Breast epithelium (tissue), 4 donors: ENCODE measurements around the gene RNF135. TPM values are rescaled to one million over a fixed set of nuclear protein-coding genes. Genes with fewer than 3 reads are reported as not detected.
A peak's percentile ranks its signal among the peaks of the same experiment; 100 is the strongest.
"Not testable (repeated sequence)": the region's sequence is repeated elsewhere in the genome, so short reads cannot be mapped to it uniquely, and the experiment has no call there.

Experiments used
- DNase-seq, 2 donors: peaks; one replicate each; pipeline ENCODE4 v3.0.0-alpha.2; 2019; ENCODE audit warnings: low spot score in 2 of 2
- H3K27ac ChIP-seq, 2 donors: fragments of 200-600 bp; sonication (generic) in 1 of 2; one replicate each; pipeline ENCODE4 v1.5.1; 2016 to 2019; ENCODE audit warnings: mild to moderate bottlenecking in 1 of 2
- H3K27me3 ChIP-seq, 2 donors: fragments of 200-600 bp; sonication (generic) in 1 of 2; one replicate each; pipeline versions ENCODE4 v1.5.1 to v1.6.0; 2017 to 2019; ENCODE audit warnings: control low read depth in 1 of 2, mild to moderate bottlenecking in 1 of 2
- H3K36me3 ChIP-seq: fragments of 200-600 bp; one replicate; pipeline ENCODE4 v1.5.1; 2019
- H3K4me1 ChIP-seq, 2 donors: fragments of 200-600 bp; sonication (generic); one replicate each; pipeline ENCODE4 v1.5.1; 2016 to 2019; ENCODE audit warnings: control low read depth in 1 of 2
- H3K4me3 ChIP-seq, 3 donors: fragments of 200-600 bp; sonication (generic); 1 replicate in 2 of 3; 2 replicates in 1 of 3; pipeline ENCODE4 v1.5.1; 2016 to 2019; ENCODE audit warnings: mild to moderate bottlenecking in 3 of 3, moderate library complexity in 2 of 3
- H3K9me3 ChIP-seq, 2 donors: fragments of 200-600 bp; sonication (generic) in 1 of 2; one replicate each; pipeline ENCODE4 v1.5.1; 2016 to 2019; ENCODE audit warnings: control low read depth in 1 of 2
- POLR2A ChIP-seq: fragments of 450-650 bp; IDR thresholded peaks from one replicate; pipeline ENCODE4 v1.6.1; 2016; ENCODE audit warnings: antibody characterized with exemption, mild to moderate bottlenecking, moderate library complexity
- POLR2AphosphoS5 ChIP-seq, 3 donors: sonication (generic); formaldehyde crosslinking; IDR thresholded peaks; one replicate each; pipeline ENCODE4 v1.6.1; 2017; ENCODE audit warnings: antibody characterized with exemption in 3 of 3
- intact Hi-C: fragments of 100-400 bp; cut with DNase I; formaldehyde crosslinking; loops from one replicate; pipeline ENCODE4 v1.15.1; 2023; ENCODE audit warnings: low total_unique reads
- total RNA-seq, 3 donors: library from RNA; depleted of rRNA; stranded (reverse); fragments of >200 nt; gene quantifications; one replicate each; pipeline ENCODE4 v1.1.0, GENCODE V29; 2016
- TF ChIP-seq, protein P1 (sequence below), 3 donors: fragments of 450-650 bp; IDR thresholded peaks; one replicate each; pipeline ENCODE4 v1.5.1; 2016 to 2017; ENCODE audit warnings: antibody characterized with exemption in 3 of 3, mild to moderate bottlenecking in 3 of 3, moderate library complexity in 3 of 3

The RNF135 gene
- total RNA-seq, 3 donors from 2014 or later = 29.2 to 50.2 (median 33.1) TPM

DNA sequence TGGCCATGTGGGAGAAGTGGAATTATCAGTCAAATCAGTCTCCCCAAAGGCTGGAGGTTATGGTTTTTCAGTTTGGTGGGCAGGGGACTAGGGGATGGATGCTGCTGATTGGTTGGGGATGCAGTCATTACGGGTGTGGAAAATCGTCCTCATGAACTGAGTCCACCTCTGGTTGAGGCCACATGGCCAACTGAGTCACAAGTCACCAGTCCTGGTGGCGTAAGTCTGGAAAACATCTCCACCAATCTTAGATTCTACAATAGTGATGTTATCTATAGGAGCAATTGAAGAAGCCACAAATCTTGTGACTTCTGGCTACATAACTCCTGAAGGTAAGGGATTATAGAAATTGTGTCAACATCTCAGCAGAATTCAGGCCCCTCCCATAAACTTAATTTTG lies 5.2 kb upstream of the RNF135 start:
- no peaks in the 10 kb centered on the region for H3K9me3 ChIP-seq
- DNase-seq = no peak
- TF ChIP-seq, protein P1, sequence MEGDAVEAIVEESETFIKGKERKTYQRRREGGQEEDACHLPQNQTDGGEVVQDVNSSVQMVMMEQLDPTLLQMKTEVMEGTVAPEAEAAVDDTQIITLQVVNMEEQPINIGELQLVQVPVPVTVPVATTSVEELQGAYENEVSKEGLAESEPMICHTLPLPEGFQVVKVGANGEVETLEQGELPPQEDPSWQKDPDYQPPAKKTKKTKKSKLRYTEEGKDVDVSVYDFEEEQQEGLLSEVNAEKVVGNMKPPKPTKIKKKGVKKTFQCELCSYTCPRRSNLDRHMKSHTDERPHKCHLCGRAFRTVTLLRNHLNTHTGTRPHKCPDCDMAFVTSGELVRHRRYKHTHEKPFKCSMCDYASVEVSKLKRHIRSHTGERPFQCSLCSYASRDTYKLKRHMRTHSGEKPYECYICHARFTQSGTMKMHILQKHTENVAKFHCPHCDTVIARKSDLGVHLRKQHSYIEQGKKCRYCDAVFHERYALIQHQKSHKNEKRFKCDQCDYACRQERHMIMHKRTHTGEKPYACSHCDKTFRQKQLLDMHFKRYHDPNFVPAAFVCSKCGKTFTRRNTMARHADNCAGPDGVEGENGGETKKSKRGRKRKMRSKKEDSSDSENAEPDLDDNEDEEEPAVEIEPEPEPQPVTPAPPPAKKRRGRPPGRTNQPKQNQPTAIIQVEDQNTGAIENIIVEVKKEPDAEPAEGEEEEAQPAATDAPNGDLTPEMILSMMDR (IDR thresholded peaks at IDR 0.05) = no peak
- TF ChIP-seq POLR2A = no peak
- no peak for TF ChIP-seq POLR2AphosphoS5 (IDR thresholded peaks at IDR 0.05)
- H3K36me3 ChIP-seq = no peaks in the 10 kb centered on the region
- no peak overlapping the region for H3K27ac ChIP-seq
- intact Hi-C loops = no loop called here
- no peaks in the 10 kb centered on the region for H3K27me3 ChIP-seq
- no peak overlapping the region for H3K4me3 ChIP-seq
- H3K4me1 ChIP-seq = no peaks in the 10 kb centered on the region

DNA sequence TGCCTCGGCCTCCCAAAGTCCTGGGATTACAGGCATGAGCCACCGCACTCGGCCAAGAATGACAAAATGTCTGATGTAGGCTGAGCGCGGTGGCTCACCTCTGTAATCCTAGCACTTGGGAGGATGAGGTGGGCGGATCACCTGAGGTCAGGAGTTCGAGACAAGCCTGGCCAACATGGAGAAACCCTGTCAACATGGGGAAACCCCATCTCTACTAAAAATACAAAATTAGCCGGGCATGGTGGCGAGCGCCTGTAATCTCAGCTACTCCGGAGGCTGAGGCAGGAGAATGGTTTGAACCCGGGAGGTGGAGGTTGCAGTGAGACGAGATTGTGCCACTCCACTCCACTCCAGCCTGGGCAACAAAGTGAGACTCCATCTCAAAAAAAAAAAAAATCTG lies 2.9 kb upstream of the RNF135 start:
- H3K36me3 ChIP-seq, H3K4me1 ChIP-seq, H3K27ac ChIP-seq, intact Hi-C loops, H3K9me3 ChIP-seq, H3K27me3 ChIP-seq, H3K4me3 ChIP-seq: not testable (repeated sequence)
- DNase-seq = peak in 1 of 2 donors; percentile 12

DNA sequence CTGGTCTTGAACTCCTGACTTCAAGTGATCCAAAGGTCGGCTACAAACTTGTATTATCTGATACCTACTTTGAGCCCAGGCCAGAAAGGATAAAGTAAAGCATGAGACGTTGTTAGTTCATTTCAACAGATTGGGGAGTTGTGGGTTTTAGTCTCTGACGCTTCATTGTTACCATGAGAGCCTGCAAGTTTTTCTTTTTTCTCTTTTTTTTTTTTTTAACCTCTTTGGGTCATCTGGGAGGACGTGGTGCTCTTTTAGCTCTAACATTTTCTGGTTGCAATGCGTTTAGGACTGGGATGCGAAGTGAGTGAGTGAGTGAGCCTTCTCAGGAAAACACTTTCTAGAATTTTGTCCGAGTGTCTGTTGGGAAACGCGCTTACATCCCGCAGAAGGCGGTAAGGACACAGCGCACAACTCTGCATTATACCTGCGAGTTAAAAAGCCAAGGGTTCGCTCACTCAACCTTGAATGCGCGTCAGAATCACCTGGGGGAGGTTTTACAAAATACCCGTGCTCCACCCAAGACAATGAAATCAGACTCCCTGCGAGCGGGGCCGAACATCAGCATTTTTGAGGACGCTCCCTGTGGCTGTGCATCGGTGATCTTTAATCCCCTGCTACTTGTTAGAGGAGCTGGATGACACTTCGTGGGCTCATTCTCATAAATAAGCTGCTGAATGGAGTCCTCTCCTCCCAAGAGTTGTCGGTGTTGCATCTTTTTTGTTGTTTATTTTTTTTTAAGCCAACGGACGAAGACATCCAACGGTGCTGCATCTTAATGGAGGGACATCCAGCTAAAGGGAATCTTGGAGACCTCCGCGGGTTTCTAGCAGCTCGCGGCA lies 629 bp upstream of the RNF135 start:
- Histone ChIP-seq H3K4me1 (no peaks in the 10 kb centered on the region), H3K4me3 (peak overlapping the region; percentile 77 to 89 (median 81)), H3K27ac (peak overlapping the region; percentile 95 to 96), H3K9me3 (no peaks in the 10 kb centered on the region), H3K36me3 (no peaks in the 10 kb centered on the region), H3K27me3 (no peaks in the 10 kb centered on the region)
- DNase-seq = peak in 1 of 2 donors; percentile 38
- TF ChIP-seq POLR2A = no peak
- TF ChIP-seq POLR2AphosphoS5 (IDR thresholded peaks at IDR 0.05) = no peak
- TF ChIP-seq, protein P1 (IDR thresholded peaks at IDR 0.05) = no peak
- intact Hi-C loops = no loop called here

DNA sequence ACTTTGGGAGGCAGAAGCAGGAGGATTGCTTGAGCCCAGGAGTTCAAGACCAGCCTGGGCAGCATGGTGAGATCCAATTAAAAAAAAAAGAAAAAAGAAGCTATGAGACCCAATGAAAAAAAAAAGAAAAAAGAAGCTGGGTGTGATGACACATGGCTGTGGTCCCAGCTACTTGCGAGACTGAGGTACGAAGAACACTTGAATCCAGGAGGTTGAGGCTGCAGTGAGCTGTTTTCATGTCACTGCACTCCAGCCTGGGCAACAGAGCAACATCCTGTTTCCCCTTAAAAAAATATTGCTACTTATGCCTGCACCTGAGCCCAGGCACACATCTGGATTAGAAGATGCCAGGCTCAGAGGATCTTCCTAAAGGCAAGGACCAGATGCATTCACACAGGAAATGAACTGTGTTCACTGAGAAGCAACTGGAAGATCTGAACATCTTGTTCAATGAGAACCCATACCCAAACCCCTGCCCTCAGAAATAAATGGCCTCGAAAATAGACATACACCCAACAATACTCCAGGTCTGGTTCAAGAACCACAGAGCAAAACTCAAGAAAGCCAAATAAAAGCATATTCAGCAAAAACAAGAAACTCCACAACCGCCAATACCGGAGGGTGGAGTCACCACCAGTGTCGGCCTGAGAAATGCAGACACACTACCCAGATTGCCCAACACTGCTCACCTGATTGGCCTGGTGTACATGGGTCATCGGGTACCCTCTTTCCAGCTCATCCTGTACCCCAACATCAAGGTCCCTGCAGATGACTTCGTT lies 4.4 kb downstream of the RNF135 start:
- peak in 1 of 2 donors; percentile 7 for DNase-seq
- Histone ChIP-seq H3K27me3 (no peaks in the 10 kb centered on the region), H3K9me3 (no peaks in the 10 kb centered on the region), H3K4me1 (no peaks in the 10 kb centered on the region), H3K36me3 (no peaks in the 10 kb centered on the region), H3K4me3 (no peak overlapping the region), H3K27ac (no peak overlapping the region)
- no peak for TF ChIP-seq POLR2A
- TF ChIP-seq, protein P1 (IDR thresholded peaks at IDR 0.05) = no peak
- TF ChIP-seq POLR2AphosphoS5 (IDR thresholded peaks at IDR 0.05) = no peak
- intact Hi-C loops = no loop called here

DNA sequence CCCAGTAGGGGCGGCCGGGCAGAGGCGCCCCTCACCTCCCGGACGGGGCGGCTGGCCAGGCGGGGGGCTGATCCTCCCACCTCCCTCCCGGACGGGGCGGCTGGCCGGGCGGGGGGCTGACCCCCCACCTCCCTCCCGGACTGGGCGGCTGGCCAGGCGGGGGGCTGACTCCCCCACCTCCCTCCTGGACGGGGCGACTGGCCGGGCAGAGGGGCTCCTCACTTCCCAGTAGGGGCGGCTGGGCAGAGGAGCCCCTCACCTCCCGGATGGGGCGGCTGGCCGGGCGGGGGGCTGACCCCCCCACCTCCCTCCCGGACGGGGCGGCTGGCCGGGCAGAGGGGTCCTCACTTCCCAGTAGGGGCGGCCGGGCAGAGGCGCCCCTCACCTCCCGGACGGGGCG lies 9.1 kb downstream of the RNF135 start:
- H3K4me3 ChIP-seq, H3K9me3 ChIP-seq, H3K4me1 ChIP-seq, H3K27ac ChIP-seq, H3K27me3 ChIP-seq, H3K36me3 ChIP-seq, intact Hi-C loops, DNase-seq: not testable (repeated sequence)
